Ovary (tissue), 3 donors: ENCODE data around the gene RABAC1.

Source experiments
- POLR2A ChIP-seq: fragments of 450-650 bp; IDR thresholded peaks from one replicate; pipeline ENCODE4 v1.6.1; 2017; ENCODE audit warnings: antibody characterized with exemption, mild to moderate bottlenecking, moderate library complexity
- TF ChIP-seq, protein P1 (sequence below), 3 donors: fragments of 450-650 bp in 2 of 3; fragments of 200-600 bp in 1 of 3; IDR thresholded peaks; one replicate each; pipeline versions ENCODE4 v1.5.1 to v1.8.0; 2016 to 2022; ENCODE audit warnings: antibody characterized with exemption in 3 of 3, mild to moderate bottlenecking in 1 of 3
- donor health status: DM: no; HTN: no; CAD: no.

DNA sequence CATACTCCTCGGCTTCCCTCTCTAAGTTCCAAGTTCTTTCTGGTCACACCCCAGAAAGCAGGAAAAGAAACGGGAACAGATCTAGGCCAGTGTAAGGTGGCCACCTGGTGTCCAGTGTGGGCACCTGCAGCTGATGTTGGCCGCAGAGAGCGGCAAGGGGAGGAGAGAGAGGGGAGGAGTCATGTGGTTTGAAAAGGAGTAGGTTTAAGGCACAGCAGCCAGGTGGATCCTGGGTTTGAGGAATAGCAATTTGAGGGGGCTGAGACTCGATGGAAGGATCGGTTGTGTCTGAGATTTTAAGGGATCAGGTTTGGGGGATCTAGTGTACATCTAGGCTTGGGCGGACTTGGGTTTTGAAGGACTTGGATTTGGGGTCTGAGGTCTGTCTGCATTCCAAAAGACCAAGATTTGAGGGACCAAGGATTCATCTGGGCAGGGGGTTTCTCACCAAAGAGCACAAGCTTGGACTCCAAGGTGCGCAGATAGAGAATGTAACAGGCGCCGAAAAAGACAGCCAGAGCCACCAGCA lies 1.2 kb downstream of the RABAC1 start:
- TF ChIP-seq POLR2A, result no peak
- TF ChIP-seq, protein P1, sequence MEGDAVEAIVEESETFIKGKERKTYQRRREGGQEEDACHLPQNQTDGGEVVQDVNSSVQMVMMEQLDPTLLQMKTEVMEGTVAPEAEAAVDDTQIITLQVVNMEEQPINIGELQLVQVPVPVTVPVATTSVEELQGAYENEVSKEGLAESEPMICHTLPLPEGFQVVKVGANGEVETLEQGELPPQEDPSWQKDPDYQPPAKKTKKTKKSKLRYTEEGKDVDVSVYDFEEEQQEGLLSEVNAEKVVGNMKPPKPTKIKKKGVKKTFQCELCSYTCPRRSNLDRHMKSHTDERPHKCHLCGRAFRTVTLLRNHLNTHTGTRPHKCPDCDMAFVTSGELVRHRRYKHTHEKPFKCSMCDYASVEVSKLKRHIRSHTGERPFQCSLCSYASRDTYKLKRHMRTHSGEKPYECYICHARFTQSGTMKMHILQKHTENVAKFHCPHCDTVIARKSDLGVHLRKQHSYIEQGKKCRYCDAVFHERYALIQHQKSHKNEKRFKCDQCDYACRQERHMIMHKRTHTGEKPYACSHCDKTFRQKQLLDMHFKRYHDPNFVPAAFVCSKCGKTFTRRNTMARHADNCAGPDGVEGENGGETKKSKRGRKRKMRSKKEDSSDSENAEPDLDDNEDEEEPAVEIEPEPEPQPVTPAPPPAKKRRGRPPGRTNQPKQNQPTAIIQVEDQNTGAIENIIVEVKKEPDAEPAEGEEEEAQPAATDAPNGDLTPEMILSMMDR (IDR thresholded peaks at IDR 0.05), result peak; percentile 54 to 61 (median 54)
